HG03045 (cell line): Measurements from ENCODE around the gene IFI27.
"Not testable (repeated sequence)": the region's sequence is repeated elsewhere in the genome, so short reads cannot be mapped to it uniquely, and the experiment has no call there.

Source experiments
- ATAC-seq: cut with Tn5 transposase; IDR thresholded peaks from one replicate; pipeline ENCODE4 v1.9.1; 2021; ENCODE audit warnings: mild to moderate bottlenecking, moderate library complexity; ENCODE audit not compliant: unreplicated experiment

The IFI27 gene

GRCh38 chr14:94152676-94153075, 42.1 kb downstream of the IFI27 start:
- ATAC-seq: no peak

GRCh38 chr14:94153750-94154342, 43.3 kb downstream of the IFI27 start:
- ATAC-seq: no peak

- not testable (repeated sequence) for ATAC-seq
Measured at GRCh38 chr14:94156143-94156542, 45.6 kb downstream of the IFI27 start.

GRCh38 chr14:94157197-94157596, 46.7 kb downstream of the IFI27 start:
- ATAC-seq: no peak

GRCh38 chr14:94158239-94158883, 47.8 kb downstream of the IFI27 start:
- ATAC-seq: no peak

GRCh38 chr14:94161058-94161457, 50.5 kb downstream of the IFI27 start:
- ATAC-seq: no peak

GRCh38 chr14:94161981-94162380, 51.4 kb downstream of the IFI27 start:
- no peak for ATAC-seq

GRCh38 chr14:94162466-94162865, 51.9 kb downstream of the IFI27 start:
- ATAC-seq: no peak

- ATAC-seq: no peak
Measured at GRCh38 chr14:94163796-94164195, 53.3 kb downstream of the IFI27 start.

- no peak for ATAC-seq
Measured at GRCh38 chr14:94164685-94165431, 54.3 kb downstream of the IFI27 start.

GRCh38 chr14:94165744-94166143, 55.2 kb downstream of the IFI27 start:
- ATAC-seq: no peak
